ENCODE measurements around the gene NBEA.

GRCh38 chr13:35092251-35092650 lies 150.2 kb downstream of the NBEA start:
- TF ChIP-seq POLR2A (IDR thresholded peaks at IDR 0.05; ENCODE audit: borderline replicate concordance, extremely low read depth, insufficient read depth, insufficient read length) (no peak), CEBPB (IDR thresholded peaks at IDR 0.05; ENCODE audit: low read depth) (no peak), SIN3A (IDR thresholded peaks at IDR 0.05; ENCODE audit: low read depth) (no peak), ZFX (IDR thresholded peaks at IDR 0.05) (no peak), FOSL1 (IDR thresholded peaks at IDR 0.05; ENCODE audit: low read depth) (no peak), POLR2AphosphoS5 (IDR thresholded peaks at IDR 0.05; ENCODE audit: low read depth, low read length) (no peak), RAD21 (IDR thresholded peaks at IDR 0.05; ENCODE audit: low read depth) (no peak)
- TF ChIP-seq, protein P1, sequence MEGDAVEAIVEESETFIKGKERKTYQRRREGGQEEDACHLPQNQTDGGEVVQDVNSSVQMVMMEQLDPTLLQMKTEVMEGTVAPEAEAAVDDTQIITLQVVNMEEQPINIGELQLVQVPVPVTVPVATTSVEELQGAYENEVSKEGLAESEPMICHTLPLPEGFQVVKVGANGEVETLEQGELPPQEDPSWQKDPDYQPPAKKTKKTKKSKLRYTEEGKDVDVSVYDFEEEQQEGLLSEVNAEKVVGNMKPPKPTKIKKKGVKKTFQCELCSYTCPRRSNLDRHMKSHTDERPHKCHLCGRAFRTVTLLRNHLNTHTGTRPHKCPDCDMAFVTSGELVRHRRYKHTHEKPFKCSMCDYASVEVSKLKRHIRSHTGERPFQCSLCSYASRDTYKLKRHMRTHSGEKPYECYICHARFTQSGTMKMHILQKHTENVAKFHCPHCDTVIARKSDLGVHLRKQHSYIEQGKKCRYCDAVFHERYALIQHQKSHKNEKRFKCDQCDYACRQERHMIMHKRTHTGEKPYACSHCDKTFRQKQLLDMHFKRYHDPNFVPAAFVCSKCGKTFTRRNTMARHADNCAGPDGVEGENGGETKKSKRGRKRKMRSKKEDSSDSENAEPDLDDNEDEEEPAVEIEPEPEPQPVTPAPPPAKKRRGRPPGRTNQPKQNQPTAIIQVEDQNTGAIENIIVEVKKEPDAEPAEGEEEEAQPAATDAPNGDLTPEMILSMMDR (IDR thresholded peaks at IDR 0.05 in 2 of 3, conservative IDR thresholded peaks at IDR 0.05 in 1 of 3; ENCODE audit: borderline replicate concordance in 1 of 3, insufficient read depth in 1 of 3, low read depth in 2 of 3, low read length in 2 of 3): no peak
